Progenitor cell of endocrine pancreas (in vitro differentiated cells): Measurements from ENCODE around the gene IBA57. TPM values are rescaled to one million over a fixed set of nuclear protein-coding genes. Genes with fewer than 3 reads are reported as not detected.

Experiments
- DNase-seq: peaks from one replicate; pipeline ENCODE4 v3.0.0; 2021; ENCODE audit warnings: low spot score; ENCODE audit not compliant: unreplicated experiment
- H3K27ac Mint-ChIP-seq: 2 replicates; pipeline ENCODE4 v1.8.0; 2021; ENCODE audit warnings: mild to moderate bottlenecking, moderate library complexity, mixed read lengths
- H3K27me3 Mint-ChIP-seq: 2 replicates; pipeline ENCODE4 v1.8.0; 2021; ENCODE audit warnings: mixed read lengths
- H3K36me3 Mint-ChIP-seq: 2 replicates; pipeline ENCODE4 v1.8.0; 2022; ENCODE audit warnings: mixed read lengths; ENCODE audit not compliant: insufficient read depth
- H3K4me1 Mint-ChIP-seq: 2 replicates; pipeline ENCODE4 v1.8.0; 2021; ENCODE audit warnings: low read depth, mixed read lengths
- H3K4me3 Mint-ChIP-seq: 2 replicates; pipeline ENCODE4 v1.8.0; 2021; ENCODE audit warnings: low read depth, mild to moderate bottlenecking, moderate library complexity, mixed read lengths
- H3K9me3 Mint-ChIP-seq: 2 replicates; pipeline ENCODE4 v1.8.0; 2021; ENCODE audit warnings: low read depth, mixed read lengths
- CTCF ChIP-seq: fragments of 200-600 bp; sonication (generic); IDR thresholded peaks from one replicate; pipeline ENCODE4 v1.5.0; 2021; ENCODE audit warnings: antibody characterized with exemption, mild to moderate bottlenecking; ENCODE audit not compliant: unreplicated experiment
- long read RNA-seq: library from polyadenylated mRNA; unstranded; transcript quantifications from one replicate; pipeline ENCODE4 v2.0.0, GENCODE V29; 2020
- total RNA-seq: library from RNA; stranded (reverse); gene quantifications from 2 replicates; pipeline ENCODE4 v1.2.1, GENCODE V29; 2021

Gene IBA57
- 9.7 and 11.2 TPM in 2 replicates for total RNA-seq
- long read RNA-seq: 0 reads

GRCh38 chr1:228165372-228166169 lies at the start of gene IBA57:
TSS of gene IBA57 (plus strand) at chr1:228165804. CDS start at chr1:228165817, 13 bp downstream.
- H3K9me3 Mint-ChIP-seq: no peaks in the 10 kb centered on the region

GRCh38 chr1:228117335-228117734 lies 48.3 kb upstream of the IBA57 start:
- TF ChIP-seq CTCF: no peak
- H3K27ac Mint-ChIP-seq: no peak overlapping the region
- H3K4me1 Mint-ChIP-seq: no peaks in the 10 kb centered on the region
- H3K27me3 Mint-ChIP-seq: no peaks in the 10 kb centered on the region
- no peak overlapping the region for H3K4me3 Mint-ChIP-seq
- no peak for DNase-seq
- peaks cover 17% of the 10 kb centered on the region for H3K9me3 Mint-ChIP-seq
- H3K36me3 Mint-ChIP-seq: peaks cover 4% of the 10 kb centered on the region

More at GRCh38 chr1:228165372-228166169, at the start of gene IBA57:
- no peaks in the 10 kb centered on the region for H3K36me3 Mint-ChIP-seq
- TF ChIP-seq CTCF: peak; percentile 92
- peak within 1 kb of the TSS; percentile 85 for H3K4me3 Mint-ChIP-seq
- DNase-seq: peak; percentile 99
- H3K4me1 Mint-ChIP-seq: peaks cover 9% of the 10 kb centered on the region
- H3K27me3 Mint-ChIP-seq: no peaks in the 10 kb centered on the region
- peak within 1 kb of the TSS; percentile 99 for H3K27ac Mint-ChIP-seq

- H3K4me3 Mint-ChIP-seq: no peak overlapping the region
- DNase-seq: no peak
- no peaks in the 10 kb centered on the region for H3K27me3 Mint-ChIP-seq
- peaks cover 4% of the 10 kb centered on the region for H3K36me3 Mint-ChIP-seq
- H3K4me1 Mint-ChIP-seq: no peaks in the 10 kb centered on the region
- no peak for TF ChIP-seq CTCF
- H3K27ac Mint-ChIP-seq: peak overlapping the region; percentile 50
- H3K9me3 Mint-ChIP-seq: peaks cover 17% of the 10 kb centered on the region
Observed at GRCh38 chr1:228118040-228118439, 47.6 kb upstream of the IBA57 start.

GRCh38 chr1:228120351-228120750 lies 45.3 kb upstream of the IBA57 start:
- H3K27ac Mint-ChIP-seq: no peak overlapping the region
- H3K36me3 Mint-ChIP-seq: peaks cover 4% of the 10 kb centered on the region
- H3K4me3 Mint-ChIP-seq: no peak overlapping the region
- DNase-seq: no peak
- peaks cover 10% of the 10 kb centered on the region for H3K4me1 Mint-ChIP-seq
- no peaks in the 10 kb centered on the region for H3K27me3 Mint-ChIP-seq
- peaks cover 15% of the 10 kb centered on the region for H3K9me3 Mint-ChIP-seq
- TF ChIP-seq CTCF: no peak

GRCh38 chr1:228120857-228121489 lies 44.6 kb upstream of the IBA57 start:
- H3K27me3 Mint-ChIP-seq: no peaks in the 10 kb centered on the region

More at GRCh38 chr1:228120857-228121489, 44.6 kb upstream of the IBA57 start:
- DNase-seq: no peak
- no peak overlapping the region for H3K4me3 Mint-ChIP-seq
- peaks cover 15% of the 10 kb centered on the region for H3K9me3 Mint-ChIP-seq
- peaks cover 10% of the 10 kb centered on the region for H3K4me1 Mint-ChIP-seq
- TF ChIP-seq CTCF: no peak
- peaks cover 4% of the 10 kb centered on the region for H3K36me3 Mint-ChIP-seq
- H3K27ac Mint-ChIP-seq: no peak overlapping the region
